Measurements from ENCODE around the gene SCT. TPM values are rescaled to one million over a fixed set of nuclear protein-coding genes. Genes with fewer than 3 reads are reported as not detected.

SCT gene
- total RNA-seq, 1 donor from 2014 or later = not detected

GRCh38 chr11:629237-629583 lies 2.2 kb upstream of the SCT start:
- DNase-seq (ENCODE audit: low read depth, low spot score) = no peak
- Mint-ChIP-seq H3K27me3 (ENCODE audit: low read depth) (peaks cover 46% of the 10 kb centered on the region), H3K4me3 (peak overlapping the region; percentile 80), H3K36me3 (ENCODE audit: low read depth) (peaks cover 6% of the 10 kb centered on the region), H3K9me3 (no peaks in the 10 kb centered on the region), H3K27ac (ENCODE audit: unreplicated experiment) (no peak overlapping the region), H3K4me1 (peaks cover 11% of the 10 kb centered on the region)
- no peak for TF ChIP-seq CTCF (conservative IDR thresholded peaks at IDR 0.05)

- peaks cover 11% of the 10 kb centered on the region for H3K4me1 Mint-ChIP-seq
- DNase-seq (ENCODE audit: low read depth, low spot score) = no peak
Observed at GRCh38 chr11:628056-628455, 1.1 kb upstream of the SCT start.

GRCh38 chr11:627308-627576 lies 261 bp upstream of the SCT start:
- Mint-ChIP-seq H3K27me3 (ENCODE audit: low read depth) (peaks cover 43% of the 10 kb centered on the region), H3K36me3 (ENCODE audit: low read depth) (peaks cover 6% of the 10 kb centered on the region), H3K9me3 (no peaks in the 10 kb centered on the region), H3K4me1 (peaks cover 11% of the 10 kb centered on the region), H3K27ac (ENCODE audit: unreplicated experiment) (no peak overlapping the region), H3K4me3 (no peak overlapping the region)
- DNase-seq (ENCODE audit: low read depth, low spot score) = no peak
- TF ChIP-seq CTCF (conservative IDR thresholded peaks at IDR 0.05) = no peak

More at GRCh38 chr11:628056-628455, 1.1 kb upstream of the SCT start:
- peak overlapping the region; percentile 80 for H3K4me3 Mint-ChIP-seq
- H3K27me3 Mint-ChIP-seq (ENCODE audit: low read depth) = peaks cover 48% of the 10 kb centered on the region
- peaks cover 6% of the 10 kb centered on the region for H3K36me3 Mint-ChIP-seq (ENCODE audit: low read depth)
- no peaks in the 10 kb centered on the region for H3K9me3 Mint-ChIP-seq
- no peak overlapping the region for H3K27ac Mint-ChIP-seq (ENCODE audit: unreplicated experiment)
- TF ChIP-seq CTCF (conservative IDR thresholded peaks at IDR 0.05) = no peak

GRCh38 chr11:625636-626268 lies 1.2 kb downstream of the SCT start:
- TF ChIP-seq CTCF (conservative IDR thresholded peaks at IDR 0.05) = no peak
- Mint-ChIP-seq H3K27ac (ENCODE audit: unreplicated experiment) (no peak overlapping the region), H3K4me1 (peaks cover 11% of the 10 kb centered on the region), H3K4me3 (no peak overlapping the region), H3K9me3 (no peaks in the 10 kb centered on the region), H3K27me3 (ENCODE audit: low read depth) (peaks cover 43% of the 10 kb centered on the region), H3K36me3 (ENCODE audit: low read depth) (peaks cover 6% of the 10 kb centered on the region)
- DNase-seq (ENCODE audit: low read depth, low spot score) = no peak

- TF ChIP-seq CTCF (conservative IDR thresholded peaks at IDR 0.05) = no peak
- Mint-ChIP-seq H3K9me3 (no peaks in the 10 kb centered on the region), H3K36me3 (ENCODE audit: low read depth) (peaks cover 6% of the 10 kb centered on the region), H3K27me3 (ENCODE audit: low read depth) (peaks cover 39% of the 10 kb centered on the region), H3K4me1 (peaks cover 11% of the 10 kb centered on the region), H3K4me3 (no peak within 1 kb of the TSS), H3K27ac (ENCODE audit: unreplicated experiment) (no peak within 1 kb of the TSS)
- DNase-seq (ENCODE audit: low read depth, low spot score) = no peak
Observed at GRCh38 chr11:624705-625635, 2.0 kb downstream of the SCT start, which contains the start of gene CDHR5. CDHR5 (minus strand) TSS chr11:624955; CDS start chr11:624902, 53 bp downstream.
